ENCODE results near the gene ITGA2B.

GRCh38 chr17:44359458-44360143 lies 29.8 kb downstream of the ITGA2B start:
- no peak for TF ChIP-seq CTCF (IDR thresholded peaks at IDR 0.05; ENCODE audit: low read depth, low read length)
- TF ChIP-seq EZH2phosphoT487 (IDR thresholded peaks at IDR 0.05; ENCODE audit: low read depth), result no peak

Data from OCI-LY3 (cell line).